Measurements from ENCODE around the gene IMPA2. TPM values are rescaled to one million over a fixed set of nuclear protein-coding genes. Genes with fewer than 3 reads are reported as not detected.

IMPA2 gene
- total RNA-seq, 4 donors from 2014 or later = 39.5 to 62.7 (median 43.3) TPM

DNA sequence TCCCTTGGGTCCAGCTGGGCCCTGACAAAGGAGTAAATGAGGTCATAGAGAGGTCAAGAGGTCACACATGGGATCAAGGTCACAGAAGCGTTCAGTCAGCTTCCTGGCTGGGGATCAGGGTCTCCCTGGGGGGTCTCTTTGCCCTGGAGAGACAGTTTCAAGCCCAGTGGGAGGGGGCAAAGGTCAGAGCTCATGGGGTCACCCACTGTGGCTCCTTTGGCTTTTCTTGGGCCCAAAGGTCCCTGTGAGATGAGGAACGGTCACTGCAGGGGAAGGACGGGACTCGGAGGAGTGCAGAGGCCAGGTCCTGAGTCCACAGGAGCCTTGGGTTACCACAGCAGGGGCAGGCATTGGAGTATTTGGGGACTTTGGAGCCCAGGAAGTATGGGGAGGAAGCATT is 81.7 kb downstream of the IMPA2 start:
- TF ChIP-seq, protein P1, sequence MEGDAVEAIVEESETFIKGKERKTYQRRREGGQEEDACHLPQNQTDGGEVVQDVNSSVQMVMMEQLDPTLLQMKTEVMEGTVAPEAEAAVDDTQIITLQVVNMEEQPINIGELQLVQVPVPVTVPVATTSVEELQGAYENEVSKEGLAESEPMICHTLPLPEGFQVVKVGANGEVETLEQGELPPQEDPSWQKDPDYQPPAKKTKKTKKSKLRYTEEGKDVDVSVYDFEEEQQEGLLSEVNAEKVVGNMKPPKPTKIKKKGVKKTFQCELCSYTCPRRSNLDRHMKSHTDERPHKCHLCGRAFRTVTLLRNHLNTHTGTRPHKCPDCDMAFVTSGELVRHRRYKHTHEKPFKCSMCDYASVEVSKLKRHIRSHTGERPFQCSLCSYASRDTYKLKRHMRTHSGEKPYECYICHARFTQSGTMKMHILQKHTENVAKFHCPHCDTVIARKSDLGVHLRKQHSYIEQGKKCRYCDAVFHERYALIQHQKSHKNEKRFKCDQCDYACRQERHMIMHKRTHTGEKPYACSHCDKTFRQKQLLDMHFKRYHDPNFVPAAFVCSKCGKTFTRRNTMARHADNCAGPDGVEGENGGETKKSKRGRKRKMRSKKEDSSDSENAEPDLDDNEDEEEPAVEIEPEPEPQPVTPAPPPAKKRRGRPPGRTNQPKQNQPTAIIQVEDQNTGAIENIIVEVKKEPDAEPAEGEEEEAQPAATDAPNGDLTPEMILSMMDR (IDR thresholded peaks at IDR 0.05; ENCODE audit: low read depth) = no peak

DNA sequence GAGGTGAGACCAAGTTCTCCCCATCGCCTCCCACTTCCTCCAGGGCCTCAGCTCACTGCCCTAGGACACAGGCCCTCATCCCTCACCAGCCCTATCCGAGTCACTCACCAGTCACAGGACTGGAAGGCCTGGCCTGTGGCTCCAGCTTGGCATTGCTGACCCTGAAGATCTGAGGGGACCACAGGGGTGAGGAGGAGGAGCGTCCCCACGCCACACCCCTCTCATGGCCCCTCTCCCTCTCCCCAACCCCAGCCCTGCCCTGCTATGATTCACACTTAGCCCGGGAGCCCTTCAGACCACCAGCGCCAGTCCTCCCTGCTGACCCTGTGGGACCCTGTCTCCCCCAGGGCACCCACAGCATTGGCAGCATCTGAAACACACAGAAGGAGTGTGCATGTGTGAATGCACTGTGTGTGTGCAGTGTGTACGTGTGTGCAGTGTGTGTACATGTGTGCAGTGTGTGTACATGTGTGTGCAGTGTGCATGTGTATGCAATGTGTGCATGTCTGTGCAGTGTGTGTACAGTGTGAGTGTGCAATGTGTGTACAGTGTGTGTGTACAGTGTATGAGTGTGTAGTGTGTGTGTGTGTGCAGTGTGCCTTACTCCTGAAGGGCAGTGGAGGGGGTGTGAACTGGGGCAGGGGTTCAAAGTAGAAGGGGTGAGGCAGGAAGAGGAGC is 82.9 kb downstream of the IMPA2 start:
- TF ChIP-seq, protein P1 (IDR thresholded peaks at IDR 0.05; ENCODE audit: low read depth) = no peak

DNA sequence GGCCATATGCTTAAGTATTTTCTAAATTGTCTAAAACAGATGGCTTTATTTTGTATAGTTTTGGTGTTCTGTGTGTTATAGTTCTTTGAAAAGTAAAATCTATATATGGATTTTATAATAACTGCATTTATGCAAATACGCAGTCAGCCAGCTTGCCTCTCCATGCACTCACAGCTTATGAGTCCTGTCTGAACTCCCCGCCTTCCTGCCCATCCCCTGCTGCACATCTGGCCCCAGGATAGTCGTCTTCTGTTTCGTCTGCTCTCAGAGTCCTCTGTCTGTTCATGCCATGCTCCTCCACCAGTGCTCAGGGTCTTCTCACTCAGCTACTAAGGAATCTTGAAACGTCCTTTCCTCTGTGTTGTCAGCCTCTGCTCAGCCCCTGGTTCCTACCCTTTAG is 84.1 kb downstream of the IMPA2 start:
- TF ChIP-seq, protein P1 (IDR thresholded peaks at IDR 0.05; ENCODE audit: low read depth) = no peak

DNA sequence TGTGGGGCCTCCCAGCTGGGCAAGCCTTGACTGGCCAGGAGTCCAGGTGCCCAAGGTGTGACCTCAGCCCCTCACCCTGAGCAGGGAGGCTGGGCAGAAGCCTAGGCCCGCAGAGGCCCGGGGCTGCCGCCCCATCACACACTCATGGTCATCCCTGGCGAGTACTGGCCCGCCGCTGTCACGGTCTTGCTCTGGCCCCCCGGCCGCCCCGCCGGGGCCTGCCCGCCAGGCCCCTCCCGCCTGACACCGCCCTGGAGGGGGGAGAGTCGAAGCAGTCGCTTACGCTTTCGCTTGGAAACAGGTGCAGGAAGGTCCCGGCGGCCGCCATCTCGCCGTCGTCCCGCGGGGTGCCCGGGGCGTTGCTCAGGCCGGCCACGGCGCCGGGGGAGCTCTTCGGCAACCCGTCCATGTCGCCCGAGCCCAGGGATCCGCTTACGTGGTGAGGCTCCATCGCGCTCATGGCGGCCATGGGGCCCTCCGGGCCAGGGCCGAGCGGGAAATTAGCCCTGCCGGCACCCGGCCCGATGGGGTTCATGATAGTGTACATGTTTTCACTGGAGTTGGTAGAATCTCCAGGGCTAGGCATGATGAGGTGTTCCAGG is 85.7 kb downstream of the IMPA2 start:
- TF ChIP-seq, protein P1 (IDR thresholded peaks at IDR 0.05; ENCODE audit: low read depth) = no peak

DNA sequence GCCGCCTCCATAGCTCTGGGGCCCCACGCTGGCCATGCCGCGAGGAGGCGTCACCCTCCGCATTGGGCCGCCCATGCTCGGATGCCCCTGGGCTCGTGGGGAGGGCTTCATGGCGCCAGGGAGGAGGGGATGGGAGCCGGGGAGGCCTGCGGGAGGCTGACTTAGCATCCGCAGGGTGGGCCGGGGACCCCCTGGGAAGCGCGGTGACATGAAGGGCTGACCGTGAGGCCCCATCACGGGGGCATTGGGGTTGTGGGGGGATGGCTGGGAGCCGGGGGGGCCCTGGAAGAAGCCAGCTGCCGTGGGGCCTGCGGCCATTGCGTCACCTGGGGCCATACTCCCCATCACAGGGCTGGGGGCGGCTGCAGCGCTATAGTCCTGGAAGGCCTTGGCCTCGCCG is 86.4 kb downstream of the IMPA2 start:
- TF ChIP-seq, protein P1 (IDR thresholded peaks at IDR 0.05; ENCODE audit: low read depth) = no peak

DNA sequence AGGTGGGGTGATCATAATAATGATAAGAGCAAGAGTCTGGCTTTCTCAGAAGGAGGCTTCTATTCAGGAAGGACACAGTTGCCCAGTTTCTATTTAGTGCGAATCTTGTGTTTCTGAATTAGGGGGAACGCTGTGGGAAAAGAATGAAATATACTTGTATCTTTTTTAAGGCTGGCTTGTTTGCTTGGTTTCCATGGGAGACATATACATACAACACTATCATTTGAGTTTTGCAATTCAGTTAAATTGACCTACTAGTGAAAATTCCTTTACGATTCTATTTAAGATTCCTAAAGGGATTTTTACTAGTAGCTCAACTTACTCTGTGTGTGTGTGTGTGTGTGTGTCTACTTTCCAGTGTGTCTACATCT is 87.6 kb downstream of the IMPA2 start:
- TF ChIP-seq, protein P1 (IDR thresholded peaks at IDR 0.05; ENCODE audit: low read depth) = no peak

DNA sequence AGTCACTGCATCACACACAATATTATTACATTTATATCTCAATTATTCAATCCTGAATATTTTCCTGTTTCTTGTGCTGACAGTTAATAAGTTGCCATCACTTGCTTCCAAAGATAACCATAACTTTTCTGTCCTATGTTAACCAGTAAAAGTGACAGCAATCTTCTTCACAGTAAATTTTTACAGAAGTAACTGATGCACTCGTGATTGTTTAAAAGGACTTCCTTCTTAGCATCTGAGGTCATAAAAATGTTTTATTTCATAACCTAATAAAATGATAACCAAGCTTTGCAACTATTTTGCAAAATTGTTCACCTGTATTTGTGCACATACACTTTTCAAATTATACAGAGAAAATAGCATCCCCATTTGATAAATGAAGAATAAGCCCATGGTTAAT is 91.7 kb downstream of the IMPA2 start:
- TF ChIP-seq, protein P1 (IDR thresholded peaks at IDR 0.05; ENCODE audit: low read depth) = no peak
